HG03159 (cell line): ENCODE measurements around the gene RAI1.

Experiments
- ATAC-seq: cut with Tn5 transposase; IDR thresholded peaks from one replicate; pipeline ENCODE4 v1.9.1; 2021; ENCODE audit warnings: mild to moderate bottlenecking, moderate library complexity; ENCODE audit not compliant: unreplicated experiment

The RAI1 gene

GRCh38 chr17:17810084-17810894, 129.0 kb downstream of the RAI1 start:
- ATAC-seq: no peak

GRCh38 chr17:17810895-17811248, 129.6 kb downstream of the RAI1 start:
- ATAC-seq: no peak

GRCh38 chr17:17811381-17812210, 130.3 kb downstream of the RAI1 start:
- ATAC-seq: no peak

GRCh38 chr17:17812211-17813054, 131.2 kb downstream of the RAI1 start:
- no peak for ATAC-seq

GRCh38 chr17:17813055-17813724, 131.9 kb downstream of the RAI1 start:
- no peak for ATAC-seq

GRCh38 chr17:17813725-17814095, 132.5 kb downstream of the RAI1 start:
- ATAC-seq: no peak

GRCh38 chr17:17814162-17815061, 133.2 kb downstream of the RAI1 start:
- no peak for ATAC-seq

- no peak for ATAC-seq
Measured at GRCh38 chr17:17815062-17815406, 133.8 kb downstream of the RAI1 start.

- no peak for ATAC-seq
Measured at GRCh38 chr17:17815436-17816200, 134.4 kb downstream of the RAI1 start.

- ATAC-seq: no peak
Measured at GRCh38 chr17:17816240-17816814, 135.1 kb downstream of the RAI1 start.

- no peak for ATAC-seq
Measured at GRCh38 chr17:17816831-17817551, 135.7 kb downstream of the RAI1 start.

GRCh38 chr17:17817552-17817947, 136.3 kb downstream of the RAI1 start:
- ATAC-seq: no peak

- ATAC-seq: no peak
Measured at GRCh38 chr17:17818088-17818526, 136.8 kb downstream of the RAI1 start.

- no peak for ATAC-seq
Measured at GRCh38 chr17:17819111-17819510, 137.9 kb downstream of the RAI1 start.

GRCh38 chr17:17819561-17819995, 138.3 kb downstream of the RAI1 start:
- ATAC-seq: peak; percentile 30

GRCh38 chr17:17820046-17820445, 138.8 kb downstream of the RAI1 start:
- no peak for ATAC-seq

GRCh38 chr17:17820463-17821158, 139.4 kb downstream of the RAI1 start:
- no peak for ATAC-seq
